Natural killer cell (primary cell): Measurements from ENCODE around the gene PHKB. TPM values are rescaled to one million over a fixed set of nuclear protein-coding genes. Genes with fewer than 3 reads are reported as not detected.

Experiments used
- ATAC-seq, 3 donors: fragments of 150-1000 bp in 2 of 3; fragments of 200-7000 bp in 1 of 3; cut with Tn5 transposase; 1 replicate in 1 of 3; 2 replicates in 2 of 3; pipeline ENCODE4 v1.10.0; 2021; ENCODE audit warnings: mild to moderate bottlenecking in 2 of 3, moderate library complexity in 2 of 3
- DNase-seq, 2 donors: peaks; one replicate each; pipeline versions ENCODE4 v3.0.0 to v3.0.0-alpha.2; 2013 to 2021; ENCODE audit warnings: mixed read lengths in 1 of 2
- H3K27ac ChIP-seq: one replicate; pipeline ENCODE4 v1.5.1; 2013; ENCODE audit warnings: mild to moderate bottlenecking, low read length
- H3K27me3 ChIP-seq: one replicate; pipeline ENCODE4 v1.6.1; 2013; ENCODE audit warnings: low read length; ENCODE audit not compliant: control insufficient read depth, insufficient read depth
- H3K36me3 ChIP-seq: one replicate; pipeline ENCODE4 v1.6.1; 2013; ENCODE audit warnings: low read length; ENCODE audit not compliant: control insufficient read depth, insufficient read depth
- H3K4me1 ChIP-seq: one replicate; pipeline ENCODE4 v1.6.1; 2013; ENCODE audit warnings: low read length; ENCODE audit not compliant: control insufficient read depth, insufficient read depth
- H3K4me3 ChIP-seq: one replicate; pipeline ENCODE4 v1.5.1; 2013; ENCODE audit warnings: low read length
- H3K9me3 ChIP-seq: one replicate; pipeline ENCODE4 v1.6.1; 2013; ENCODE audit warnings: low read length; ENCODE audit not compliant: control insufficient read depth, insufficient read depth
- H3K27ac Mint-ChIP-seq, 2 donors: one replicate each; pipeline ENCODE4 v1.8.0; 2022; ENCODE audit warnings: mild to moderate bottlenecking in 2 of 2, mixed read lengths in 2 of 2, moderate library complexity in 1 of 2
- H3K27me3 Mint-ChIP-seq, 2 donors: one replicate each; pipeline ENCODE4 v1.8.0; 2022; ENCODE audit warnings: low read depth in 2 of 2, mixed read lengths in 2 of 2
- H3K36me3 Mint-ChIP-seq: one replicate; pipeline ENCODE4 v1.8.0; 2022; ENCODE audit warnings: mixed read lengths
- H3K4me1 Mint-ChIP-seq, 2 donors: one replicate each; pipeline ENCODE4 v1.8.0; 2022; ENCODE audit warnings: mixed read lengths in 2 of 2
- H3K4me3 Mint-ChIP-seq: one replicate; pipeline ENCODE4 v1.8.0; 2022; ENCODE audit warnings: mild to moderate bottlenecking, moderate library complexity, mixed read lengths
- H3K9me3 Mint-ChIP-seq, 2 donors: one replicate each; pipeline ENCODE4 v1.8.0; 2022; ENCODE audit warnings: mixed read lengths in 2 of 2
- CTCF ChIP-seq: fragments of 200-600 bp; IDR thresholded peaks from one replicate; pipeline ENCODE4 v1.8.0; 2022; ENCODE audit warnings: antibody characterized with exemption
- WGBS: methylation state at CpG from one replicate; pipeline ENCODE4 v1.1.7; 2013; ENCODE audit warnings: missing lambda C conversion rate; ENCODE audit not compliant: insufficient coverage; 5-methylcytosine and 5-hydroxymethylcytosine counted together
- intact Hi-C: fragments of 100-400 bp; cut with micrococcal nuclease; formaldehyde crosslinking; loops from one replicate; pipeline ENCODE4 v1.14.2; 2022
- total RNA-seq, 4 donors: library from RNA; stranded (reverse); fragments of 120-200 nt in 1 of 4; gene quantifications; one replicate each; pipeline versions ENCODE4 v1.2.3 to v1.2.4, GENCODE V29; 2013 to 2022

Gene PHKB
- total RNA-seq, 3 donors from 2014 or later (not counting 1 experiment from before 2014, with no cell fraction given), result 54.4 to 64.0 (median 58.5) TPM

DNA sequence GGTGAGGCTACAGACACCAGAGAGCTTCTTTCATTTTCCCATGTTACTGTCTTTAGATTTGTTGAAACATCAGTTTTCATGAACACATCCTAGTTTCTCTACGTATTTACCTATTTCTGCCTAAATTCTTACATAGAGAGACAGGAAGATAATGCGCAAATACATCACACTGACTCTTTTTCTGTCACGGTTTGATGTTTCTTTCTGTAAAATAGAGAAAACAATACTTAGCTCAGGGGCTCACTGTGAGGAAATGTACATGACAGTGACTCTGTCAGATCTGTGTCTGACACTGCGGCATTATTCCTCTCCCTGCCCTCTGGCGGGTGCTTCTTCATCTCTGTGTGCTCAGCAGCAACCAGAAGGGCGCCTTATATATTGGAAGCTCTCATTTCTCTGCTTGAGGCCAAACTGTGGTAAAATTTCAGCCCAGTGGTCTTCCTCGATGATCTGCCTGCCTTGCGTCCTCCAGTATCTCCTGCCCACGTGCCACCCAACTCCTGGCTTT lies 264.1 kb downstream of the PHKB start:
- intact Hi-C loops, result no loop called here
- Mint-ChIP-seq H3K36me3 (no peaks in the 10 kb centered on the region), H3K27ac (no peak overlapping the region), H3K27me3 (peaks cover 0 to 5% of the 10 kb centered on the region in 2 donors), H3K9me3 (no peaks in the 10 kb centered on the region), H3K4me3 (no peak overlapping the region), H3K4me1 (no peaks in the 10 kb centered on the region)
- ATAC-seq (no peak), DNase-seq (no peak)
- TF ChIP-seq CTCF, result no peak
- Histone ChIP-seq H3K36me3 (no peaks in the 10 kb centered on the region), H3K4me1 (no peaks in the 10 kb centered on the region), H3K4me3 (no peak overlapping the region), H3K9me3 (no peaks in the 10 kb centered on the region), H3K27ac (no peak overlapping the region), H3K27me3 (no peaks in the 10 kb centered on the region)
- WGBS, result 84% methylated on average over 9 of the region's 9 CpGs

- no peak for TF ChIP-seq CTCF
- no peak for DNase-seq
- Histone ChIP-seq H3K36me3 (no peaks in the 10 kb centered on the region), H3K9me3 (no peaks in the 10 kb centered on the region), H3K4me3 (no peak overlapping the region), H3K4me1 (no peaks in the 10 kb centered on the region), H3K27ac (no peak overlapping the region), H3K27me3 (no peaks in the 10 kb centered on the region)
- H3K9me3 Mint-ChIP-seq, result no peaks in the 10 kb centered on the region
- intact Hi-C loops, result no loop called here
- no peaks in the 10 kb centered on the region for H3K36me3 Mint-ChIP-seq
- H3K27me3 Mint-ChIP-seq, result peaks cover 0 to 10% of the 10 kb centered on the region in 2 donors
- no peak for ATAC-seq
- no peaks in the 10 kb centered on the region for H3K4me1 Mint-ChIP-seq
- 83% methylated on average over 7 of the region's 8 CpGs for WGBS
- no peak overlapping the region for H3K27ac Mint-ChIP-seq
- H3K4me3 Mint-ChIP-seq, result no peak overlapping the region
Measured at GRCh38 chr16:47726031-47726675, 265.0 kb downstream of the PHKB start.

DNA sequence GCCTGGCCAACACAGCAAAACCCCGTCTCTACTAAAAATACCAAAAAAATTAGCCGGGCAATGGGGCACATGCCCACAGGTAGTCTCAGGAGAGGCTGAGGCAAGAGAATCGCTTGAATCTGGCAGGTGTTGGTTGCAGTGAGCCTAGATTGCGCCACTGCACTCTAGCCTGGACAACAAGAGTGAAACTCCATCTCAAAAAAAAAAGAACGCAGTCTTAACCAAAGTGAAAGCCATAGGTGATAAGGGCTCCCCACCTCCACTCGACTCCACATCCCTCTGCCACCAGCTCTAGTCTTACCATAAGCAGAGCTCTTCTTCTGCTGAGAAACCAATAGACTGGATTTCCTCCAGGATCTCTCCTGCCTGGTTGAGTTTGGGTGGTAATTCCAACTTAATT lies 266.0 kb downstream of the PHKB start:
- Mint-ChIP-seq H3K4me1 (no peaks in the 10 kb centered on the region), H3K4me3 (no peak overlapping the region), H3K27ac (no peak overlapping the region), H3K27me3 (peaks cover 0 to 10% of the 10 kb centered on the region in 2 donors), H3K36me3 (no peaks in the 10 kb centered on the region), H3K9me3 (no peaks in the 10 kb centered on the region)
- ATAC-seq (no peak), DNase-seq (no peak)
- Histone ChIP-seq H3K4me3 (no peak overlapping the region), H3K27me3 (no peaks in the 10 kb centered on the region), H3K27ac (no peak overlapping the region), H3K36me3 (no peaks in the 10 kb centered on the region), H3K4me1 (no peaks in the 10 kb centered on the region), H3K9me3 (no peaks in the 10 kb centered on the region)
- TF ChIP-seq CTCF, result no peak
- intact Hi-C loops, result no loop called here
- 86% methylated on average over 6 of the region's 6 CpGs for WGBS

DNA sequence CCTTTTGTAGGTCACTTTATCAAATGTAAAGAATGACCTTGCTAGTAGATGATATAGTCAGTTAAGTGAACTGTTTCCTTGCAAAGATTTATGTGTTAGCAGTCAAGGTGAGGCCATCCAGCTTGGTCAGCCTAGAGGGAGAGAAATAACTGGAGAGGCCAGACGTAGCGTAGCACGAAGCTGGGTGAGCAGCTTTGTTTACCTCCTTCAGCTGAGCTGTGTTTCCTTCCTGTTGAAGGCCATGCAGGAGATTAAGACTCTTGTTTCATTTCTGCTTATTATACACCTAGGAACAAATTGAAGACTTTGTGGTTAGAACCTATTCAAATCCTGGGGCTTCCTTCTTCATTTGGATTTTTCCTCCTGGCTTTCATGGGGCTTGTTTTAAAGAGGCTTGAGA lies 267.1 kb downstream of the PHKB start:
- intact Hi-C loops, result no loop called here
- TF ChIP-seq CTCF, result no peak
- H3K4me3 ChIP-seq, result no peak overlapping the region
- H3K4me3 Mint-ChIP-seq, result no peak overlapping the region
- H3K4me1 Mint-ChIP-seq, result no peaks in the 10 kb centered on the region
- H3K36me3 ChIP-seq, result no peaks in the 10 kb centered on the region
- peaks cover 3 to 10% of the 10 kb centered on the region in 2 donors for H3K27me3 Mint-ChIP-seq
- H3K9me3 ChIP-seq, result no peaks in the 10 kb centered on the region
- ATAC-seq (no peak), DNase-seq (no peak)
- no peaks in the 10 kb centered on the region for H3K27me3 ChIP-seq
- WGBS, result 34% methylated on average over 3 of the region's 3 CpGs
- no peak overlapping the region for H3K27ac Mint-ChIP-seq
- no peak overlapping the region for H3K27ac ChIP-seq
- no peaks in the 10 kb centered on the region for H3K9me3 Mint-ChIP-seq
- H3K36me3 Mint-ChIP-seq, result no peaks in the 10 kb centered on the region
- no peaks in the 10 kb centered on the region for H3K4me1 ChIP-seq
